PC-3 (cell line): Measurements from ENCODE around the gene CCNDBP1.

Experiments used
- EZH2 ChIP-seq: fragments of 300-600 bp; sonication (generic); IDR thresholded peaks from one replicate; pipeline ENCODE4 v1.6.1; 2017; ENCODE audit warnings: antibody characterized with exemption, mild to moderate bottlenecking, low read length; ENCODE audit not compliant: unreplicated experiment
- EZH2phosphoT487 ChIP-seq: fragments of 300-600 bp; sonication (generic); IDR thresholded peaks from 2 replicates; pipeline ENCODE4 v1.6.1; 2018; ENCODE audit warnings: mild to moderate bottlenecking, antibody characterized with exemption, low read length, borderline replicate concordance
- TF ChIP-seq, protein P1 (sequence below): fragments of 300-600 bp; sonication (generic); conservative IDR thresholded peaks from 2 replicates; pipeline ENCODE4 v1.5.1; 2017; ENCODE audit warnings: antibody characterized with exemption, low read depth, mild to moderate bottlenecking, low read length

DNA sequence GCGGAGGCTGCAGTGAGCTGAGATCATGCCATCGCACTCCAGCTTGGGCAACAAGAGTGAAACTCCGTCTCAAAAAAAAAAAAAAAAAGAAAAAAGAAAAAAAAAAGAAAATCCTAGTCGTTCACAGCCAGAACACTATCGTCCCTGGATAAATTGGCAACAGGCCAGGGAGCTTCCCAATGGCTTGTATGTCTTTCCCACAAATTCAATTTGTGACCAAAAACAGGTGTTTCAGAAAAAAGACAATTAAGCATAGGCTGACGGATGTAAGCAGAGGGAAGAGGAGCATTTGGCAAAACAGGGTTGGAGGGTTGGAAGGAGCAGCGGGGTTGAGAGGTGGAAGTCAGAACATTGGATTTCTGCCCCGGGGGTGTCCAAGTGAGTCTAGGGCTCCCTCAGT, 27.1 kb downstream of the CCNDBP1 start:
- TF ChIP-seq EZH2phosphoT487 (no peak), EZH2 (no peak)
- TF ChIP-seq, protein P1, sequence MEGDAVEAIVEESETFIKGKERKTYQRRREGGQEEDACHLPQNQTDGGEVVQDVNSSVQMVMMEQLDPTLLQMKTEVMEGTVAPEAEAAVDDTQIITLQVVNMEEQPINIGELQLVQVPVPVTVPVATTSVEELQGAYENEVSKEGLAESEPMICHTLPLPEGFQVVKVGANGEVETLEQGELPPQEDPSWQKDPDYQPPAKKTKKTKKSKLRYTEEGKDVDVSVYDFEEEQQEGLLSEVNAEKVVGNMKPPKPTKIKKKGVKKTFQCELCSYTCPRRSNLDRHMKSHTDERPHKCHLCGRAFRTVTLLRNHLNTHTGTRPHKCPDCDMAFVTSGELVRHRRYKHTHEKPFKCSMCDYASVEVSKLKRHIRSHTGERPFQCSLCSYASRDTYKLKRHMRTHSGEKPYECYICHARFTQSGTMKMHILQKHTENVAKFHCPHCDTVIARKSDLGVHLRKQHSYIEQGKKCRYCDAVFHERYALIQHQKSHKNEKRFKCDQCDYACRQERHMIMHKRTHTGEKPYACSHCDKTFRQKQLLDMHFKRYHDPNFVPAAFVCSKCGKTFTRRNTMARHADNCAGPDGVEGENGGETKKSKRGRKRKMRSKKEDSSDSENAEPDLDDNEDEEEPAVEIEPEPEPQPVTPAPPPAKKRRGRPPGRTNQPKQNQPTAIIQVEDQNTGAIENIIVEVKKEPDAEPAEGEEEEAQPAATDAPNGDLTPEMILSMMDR: no peak
